ENCODE data around the gene ZFYVE27. TPM values are rescaled to one million over a fixed set of nuclear protein-coding genes. Genes with fewer than 3 reads are reported as not detected.

Gene ZFYVE27
- total and polyA plus RNA-seq, 10 of the 15 experiments (the other 5 are each of a cell fraction or from before 2014, with no cell fraction given) = 1.1 to 28.9 (median 21.4) TPM

- Histone ChIP-seq H3K4me1 (ENCODE audit: control insufficient read depth, insufficient read depth, low read length) (peaks cover 18% of the 10 kb centered on the region), H3K36me3 (ENCODE audit: control insufficient read depth in 2 of 2, insufficient read depth in 2 of 2, low read length in 1 of 2) (no peaks in the 10 kb centered on the region), H3K79me2 (ENCODE audit: control insufficient read depth, insufficient read depth, low read length) (no peaks in the 10 kb centered on the region), H3K27ac (ENCODE audit: control insufficient read depth, insufficient read depth) (no peak overlapping the region), H3K9me3 (replicated peaks; ENCODE audit: control insufficient read depth, insufficient read depth, low read length) (no peaks in the 10 kb centered on the region), H4K20me1 (ENCODE audit: control insufficient read depth, insufficient read depth) (no peaks in the 10 kb centered on the region), H3K4me2 (ENCODE audit: control insufficient read depth, insufficient read depth) (no peak overlapping the region), H3K9ac (ENCODE audit: control insufficient read depth, insufficient read depth, low read length) (no peak overlapping the region), H2AFZ (ENCODE audit: control insufficient read depth, low read depth, low read length) (no peak overlapping the region), H3K4me3 (no peak overlapping the region), H3K27me3 (replicated peaks in 1 of 2; ENCODE audit: control insufficient read depth in 2 of 2, insufficient read depth in 2 of 2, low read length in 1 of 2) (no peaks in the 10 kb centered on the region; a peak in 1 of 4 replicates)
- WGBS (ENCODE audit: insufficient coverage, insufficient replicate concordance, low lambda C conversion rate, missing lambda C conversion rate) = 53% methylated on average over 5 of the region's 5 CpGs
- FAIRE-seq = no peak
- in situ Hi-C loops (cut with MboI) (no loop called here), intact Hi-C loops (cut with micrococcal nuclease; ENCODE audit: unreplicated experiment) (no loop called here)
- CTCF ChIA-PET = interaction anchor here (0.8 to 11.3 kb wide), 3 partner anchors 12 to 49 kb away, joined by 3 to 115 read pairs (median 3); partner anchors contain the start of gene PI4K2A
- SMC1A ChIA-PET (ENCODE audit: uncharacterized antibody, unreplicated experiment) = no interaction called here
- POLR2A ChIA-PET = no interaction called here
- no peak for TF ChIP-seq ZBED1 (IDR thresholded peaks at IDR 0.05; ENCODE audit: borderline replicate concordance)
- DNase-seq (ENCODE audit: low read depth, low spot score) = no peak
- no TSS peak for BruUV-seq (replicated peaks)
- RAD21 ChIA-PET (ENCODE audit: unreplicated experiment) = no interaction called here
- no peak for ATAC-seq
Measured at GRCh38 chr10:97689559-97690020, 47.3 kb upstream of the ZFYVE27 start.

- CTCF ChIA-PET = interaction anchor here (11.3 kb wide), 1 partner anchor 14 kb away, joined by 115 read pairs; no protein-coding TSS in a partner anchor
- Histone ChIP-seq H3K27ac (ENCODE audit: control insufficient read depth, insufficient read depth) (no peak overlapping the region), H3K27me3 (replicated peaks in 1 of 2; ENCODE audit: control insufficient read depth in 2 of 2, insufficient read depth in 2 of 2, low read length in 1 of 2) (no peaks in the 10 kb centered on the region; a peak in 1 of 4 replicates), H3K9ac (ENCODE audit: control insufficient read depth, insufficient read depth, low read length) (no peak overlapping the region), H4K20me1 (ENCODE audit: control insufficient read depth, insufficient read depth) (no peaks in the 10 kb centered on the region), H3K9me3 (replicated peaks; ENCODE audit: control insufficient read depth, insufficient read depth, low read length) (no peaks in the 10 kb centered on the region), H3K36me3 (ENCODE audit: control insufficient read depth in 2 of 2, insufficient read depth in 2 of 2, low read length in 1 of 2) (no peaks in the 10 kb centered on the region), H3K4me3 (no peak overlapping the region), H3K4me1 (ENCODE audit: control insufficient read depth, insufficient read depth, low read length) (peaks cover 14% of the 10 kb centered on the region), H3K79me2 (ENCODE audit: control insufficient read depth, insufficient read depth, low read length) (no peaks in the 10 kb centered on the region), H2AFZ (ENCODE audit: control insufficient read depth, low read depth, low read length) (no peak overlapping the region), H3K4me2 (ENCODE audit: control insufficient read depth, insufficient read depth) (no peak overlapping the region)
- RAD21 ChIA-PET (ENCODE audit: unreplicated experiment) = no interaction called here
- ATAC-seq (no peak), DNase-seq (ENCODE audit: low read depth, low spot score) (no peak), FAIRE-seq (no peak)
- SMC1A ChIA-PET (ENCODE audit: uncharacterized antibody, unreplicated experiment) = no interaction called here
- intact Hi-C loops (cut with micrococcal nuclease; ENCODE audit: unreplicated experiment) = no loop called here
- POLR2A ChIA-PET = no interaction called here
- no peak for TF ChIP-seq MEF2A (IDR thresholded peaks at IDR 0.05; ENCODE audit: insufficient read depth, low read depth, low read length)
- TF ChIP-seq E2F4 (IDR thresholded peaks at IDR 0.05; ENCODE audit: low read depth, low read length) = no peak
- TF ChIP-seq TCF12 (IDR thresholded peaks at IDR 0.05; ENCODE audit: low read depth, low read length) = no peak
- TF ChIP-seq HDGF (IDR thresholded peaks at IDR 0.05) = no peak
- TF ChIP-seq, protein P1, sequence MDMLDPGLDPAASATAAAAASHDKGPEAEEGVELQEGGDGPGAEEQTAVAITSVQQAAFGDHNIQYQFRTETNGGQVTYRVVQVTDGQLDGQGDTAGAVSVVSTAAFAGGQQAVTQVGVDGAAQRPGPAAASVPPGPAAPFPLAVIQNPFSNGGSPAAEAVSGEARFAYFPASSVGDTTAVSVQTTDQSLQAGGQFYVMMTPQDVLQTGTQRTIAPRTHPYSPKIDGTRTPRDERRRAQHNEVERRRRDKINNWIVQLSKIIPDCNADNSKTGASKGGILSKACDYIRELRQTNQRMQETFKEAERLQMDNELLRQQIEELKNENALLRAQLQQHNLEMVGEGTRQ (IDR thresholded peaks at IDR 0.05; ENCODE audit: borderline replicate concordance, low read depth, low read length) = no peak
- TF ChIP-seq SKIL (IDR thresholded peaks at IDR 0.05; ENCODE audit: low read depth, poor library complexity, severe bottlenecking) = no peak
- in situ Hi-C loops (cut with MboI) = no loop called here
- WGBS (ENCODE audit: insufficient coverage, insufficient replicate concordance, low lambda C conversion rate, missing lambda C conversion rate) = 52% methylated on average over 3 of the region's 3 CpGs
- BruUV-seq (replicated peaks) = no TSS peak
Measured at GRCh38 chr10:97690133-97690532, 46.8 kb upstream of the ZFYVE27 start.
